Bronchial epithelial cell (primary cell): Measurements from ENCODE around the gene SIRPB2. TPM values are rescaled to one million over a fixed set of nuclear protein-coding genes. Genes with fewer than 3 reads are reported as not detected.

Experiments used
- DNase-seq: peaks from one replicate; pipeline ENCODE4 v3.0.0-alpha.2; 2010; ENCODE audit warnings: low read depth
- FAIRE-seq: peaks from 2 replicates; lab custom pipeline; 2011; peaks lifted over from hg19 to GRCh38; lab: Jason Lieb, UNC
- H3K27me3 ChIP-seq: 2 replicates; pipeline ENCODE4 v1.5.1; 2011; ENCODE audit warnings: low read length; ENCODE audit not compliant: control insufficient read depth, insufficient read depth
- H3K36me3 ChIP-seq: 2 replicates; pipeline ENCODE4 v1.5.1; 2011; ENCODE audit warnings: low read length; ENCODE audit not compliant: control insufficient read depth, insufficient read depth
- H3K4me3 ChIP-seq: 2 replicates; pipeline ENCODE4 v1.5.1; 2011; ENCODE audit warnings: mild to moderate bottlenecking, low read depth, low read length, control low read depth
- total RNA-seq: library from RNA; depleted of rRNA; stranded (reverse); fragments of >200 nt; gene quantifications from 2 replicates; pipeline ENCODE4 v1.2.1, GENCODE V29; 2014
- TF ChIP-seq, protein P1 (sequence below): IDR thresholded peaks from 2 replicates; pipeline ENCODE4 v1.5.1; 2011; ENCODE audit warnings: mild to moderate bottlenecking, moderate library complexity, low read length, control low read depth, inconsistent platforms; ENCODE audit not compliant: insufficient read depth, severe bottlenecking

SIRPB2 gene
- total RNA-seq, 1 donor from 2014 or later, result under 0.01 TPM

DNA sequence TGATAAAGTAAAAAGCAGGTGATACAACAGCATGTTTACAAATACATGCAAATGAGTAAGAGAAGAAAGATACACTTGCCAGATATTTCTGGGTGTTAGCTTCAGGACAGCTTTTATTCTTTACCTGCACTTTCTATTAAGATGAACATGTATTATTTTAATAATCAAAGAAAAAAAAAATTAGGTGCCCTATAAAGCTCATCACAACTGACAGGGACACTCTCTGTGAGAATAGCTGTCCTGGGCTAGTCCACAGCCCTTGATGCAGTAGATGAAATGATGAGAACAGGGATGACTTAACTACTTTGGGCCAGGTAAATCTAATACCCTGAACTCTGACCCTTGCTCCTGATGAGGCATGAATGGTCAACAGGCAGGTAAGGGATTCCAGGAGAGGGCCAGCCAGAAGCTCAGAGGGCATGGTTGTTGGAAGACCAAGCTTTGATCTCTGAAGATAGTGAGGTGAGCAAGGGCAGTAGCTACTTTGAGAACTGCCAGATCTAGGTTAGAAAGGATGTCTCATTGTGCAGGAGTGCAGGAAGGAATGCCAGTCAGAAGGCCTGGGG, 40.2 kb downstream of the SIRPB2 start:
- H3K27me3 ChIP-seq, result no peaks in the 10 kb centered on the region
- DNase-seq, result no peak
- no peak for FAIRE-seq
- TF ChIP-seq, protein P1, sequence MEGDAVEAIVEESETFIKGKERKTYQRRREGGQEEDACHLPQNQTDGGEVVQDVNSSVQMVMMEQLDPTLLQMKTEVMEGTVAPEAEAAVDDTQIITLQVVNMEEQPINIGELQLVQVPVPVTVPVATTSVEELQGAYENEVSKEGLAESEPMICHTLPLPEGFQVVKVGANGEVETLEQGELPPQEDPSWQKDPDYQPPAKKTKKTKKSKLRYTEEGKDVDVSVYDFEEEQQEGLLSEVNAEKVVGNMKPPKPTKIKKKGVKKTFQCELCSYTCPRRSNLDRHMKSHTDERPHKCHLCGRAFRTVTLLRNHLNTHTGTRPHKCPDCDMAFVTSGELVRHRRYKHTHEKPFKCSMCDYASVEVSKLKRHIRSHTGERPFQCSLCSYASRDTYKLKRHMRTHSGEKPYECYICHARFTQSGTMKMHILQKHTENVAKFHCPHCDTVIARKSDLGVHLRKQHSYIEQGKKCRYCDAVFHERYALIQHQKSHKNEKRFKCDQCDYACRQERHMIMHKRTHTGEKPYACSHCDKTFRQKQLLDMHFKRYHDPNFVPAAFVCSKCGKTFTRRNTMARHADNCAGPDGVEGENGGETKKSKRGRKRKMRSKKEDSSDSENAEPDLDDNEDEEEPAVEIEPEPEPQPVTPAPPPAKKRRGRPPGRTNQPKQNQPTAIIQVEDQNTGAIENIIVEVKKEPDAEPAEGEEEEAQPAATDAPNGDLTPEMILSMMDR, result no peak
- H3K4me3 ChIP-seq, result no peak overlapping the region
- peaks cover 52% of the 10 kb centered on the region for H3K36me3 ChIP-seq

DNA sequence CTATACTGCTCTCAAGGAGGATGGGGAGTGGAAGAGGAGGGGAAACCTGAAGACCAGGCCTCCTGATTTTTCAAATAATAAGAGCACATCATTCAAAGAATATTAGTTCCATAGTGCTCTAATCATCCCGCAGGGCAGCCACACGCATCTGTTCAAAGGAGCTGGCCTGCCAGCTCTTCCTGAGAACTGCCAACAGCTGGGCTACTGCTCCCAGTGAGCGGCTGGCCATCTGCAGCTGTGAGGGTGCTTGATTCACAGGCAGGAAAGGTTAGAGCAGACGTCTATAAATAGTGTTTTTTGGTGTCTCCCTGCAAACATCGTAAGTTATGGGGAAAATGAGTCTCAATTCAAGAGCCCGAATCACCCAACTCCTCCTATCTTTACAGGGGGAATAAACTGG, 41.9 kb downstream of the SIRPB2 start:
- DNase-seq (no peak), FAIRE-seq (no peak)
- TF ChIP-seq, protein P1, result no peak
- Histone ChIP-seq H3K4me3 (no peak overlapping the region), H3K27me3 (no peaks in the 10 kb centered on the region), H3K36me3 (peaks cover 57% of the 10 kb centered on the region)

DNA sequence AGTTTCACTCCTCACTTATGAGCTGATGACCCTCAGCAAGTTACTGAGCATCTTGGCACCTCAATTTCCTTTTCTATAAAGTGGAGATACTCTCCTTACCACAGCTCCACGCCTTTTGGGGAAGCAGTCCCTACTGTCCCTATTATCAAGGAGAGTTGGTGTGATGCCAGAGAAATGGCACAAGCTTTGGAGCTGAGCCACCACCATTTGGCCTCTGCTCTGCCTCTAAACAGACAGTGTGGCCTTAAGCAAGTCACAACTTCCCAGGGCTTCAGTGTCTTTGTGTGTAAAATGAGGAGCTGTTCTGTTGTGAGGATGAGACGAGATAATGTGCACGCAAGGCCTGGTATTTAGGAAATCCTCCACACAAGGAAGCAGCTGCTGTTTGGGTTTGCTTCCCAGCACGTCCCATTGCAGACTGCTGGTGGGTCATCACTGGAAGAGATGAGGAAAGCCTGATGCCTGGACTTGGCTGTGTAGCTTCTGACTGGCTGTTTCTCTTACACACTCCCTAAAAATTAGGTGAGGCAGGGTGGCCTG, 43.1 kb downstream of the SIRPB2 start:
- TF ChIP-seq, protein P1, result no peak
- no peak for DNase-seq
- Histone ChIP-seq H3K4me3 (no peak overlapping the region), H3K36me3 (peaks cover 60% of the 10 kb centered on the region), H3K27me3 (no peaks in the 10 kb centered on the region)
- no peak for FAIRE-seq

DNA sequence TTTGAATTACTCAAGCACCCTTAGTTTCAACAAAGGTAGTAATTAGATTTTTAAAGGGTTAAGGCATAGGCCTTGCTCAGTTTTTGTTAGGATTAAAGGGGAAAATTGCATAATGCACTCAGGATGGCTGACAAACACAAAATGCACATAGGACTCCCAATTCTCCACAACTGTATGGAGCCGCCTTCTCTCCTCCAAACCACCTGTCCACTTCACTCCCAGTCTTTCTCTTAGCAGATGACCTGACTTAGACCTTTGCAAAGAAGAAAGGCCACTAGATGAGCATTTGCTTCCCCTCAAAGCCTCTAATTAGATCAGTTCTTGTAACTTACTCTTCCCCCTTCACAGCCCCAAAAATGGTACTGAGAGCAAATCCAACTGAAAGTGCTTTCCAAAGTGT, 44.7 kb downstream of the SIRPB2 start:
- H3K36me3 ChIP-seq, result peaks cover 50% of the 10 kb centered on the region
- DNase-seq (no peak), FAIRE-seq (no peak)
- H3K4me3 ChIP-seq, result no peak overlapping the region
- no peaks in the 10 kb centered on the region for H3K27me3 ChIP-seq
- TF ChIP-seq, protein P1, result no peak

DNA sequence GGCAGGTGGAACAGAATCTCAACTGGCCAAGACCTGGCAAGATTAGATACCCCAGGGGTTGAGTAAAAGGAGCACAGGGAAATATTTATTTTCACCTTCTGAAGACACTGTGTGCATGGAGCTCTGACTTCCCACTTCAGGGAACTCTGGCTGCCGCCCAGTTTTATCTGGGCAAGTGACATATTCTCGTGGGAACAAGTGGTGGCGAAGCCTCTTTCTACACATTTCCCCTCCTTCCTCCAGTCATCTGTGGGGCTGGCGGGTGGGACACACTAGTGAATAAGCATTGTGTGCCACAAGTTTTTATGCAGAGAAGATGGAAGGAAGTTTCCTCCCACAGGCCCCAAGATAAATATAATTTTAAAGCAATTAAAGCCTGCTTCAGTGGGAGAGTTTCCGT, 48.1 kb downstream of the SIRPB2 start:
- FAIRE-seq (no peak), DNase-seq (no peak)
- TF ChIP-seq, protein P1, result no peak
- H3K27me3 ChIP-seq, result no peaks in the 10 kb centered on the region
- peaks cover 34% of the 10 kb centered on the region for H3K36me3 ChIP-seq
- H3K4me3 ChIP-seq, result no peak overlapping the region

DNA sequence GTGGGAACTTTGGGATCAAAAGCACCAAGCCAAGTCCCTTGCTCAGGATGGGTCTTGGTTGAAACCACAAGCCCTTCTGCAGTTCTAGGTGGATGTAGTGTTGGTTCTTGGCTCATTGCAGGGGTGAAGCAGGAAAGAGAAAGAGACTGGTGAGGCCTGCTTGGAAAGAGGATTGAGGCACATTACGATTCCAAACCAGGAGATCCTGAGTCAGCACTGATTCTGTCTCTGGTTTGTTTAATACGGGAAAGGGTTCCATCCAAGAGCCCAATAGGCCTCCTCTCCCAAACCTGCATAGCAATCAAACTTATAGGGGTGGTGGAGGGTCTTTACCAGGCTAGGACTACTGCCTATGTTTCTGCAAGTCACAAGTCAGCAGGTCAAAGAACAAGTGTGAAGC, 48.9 kb downstream of the SIRPB2 start:
- DNase-seq (no peak), FAIRE-seq (peak; percentile 52)
- no peaks in the 10 kb centered on the region for H3K27me3 ChIP-seq
- no peak overlapping the region for H3K4me3 ChIP-seq
- TF ChIP-seq, protein P1, result no peak
- H3K36me3 ChIP-seq, result peaks cover 29% of the 10 kb centered on the region
